Thymus (tissue), 11 donors: ENCODE data around the gene STK35. TPM values are rescaled to one million over a fixed set of nuclear protein-coding genes. Genes with fewer than 3 reads are reported as not detected.

ENCODE experiments used
- DNase-seq, 9 donors: peaks; one replicate each; pipeline ENCODE4 v3.0.0-alpha.2; 2013; ENCODE audit warnings: low spot score in 9 of 9, low read depth in 6 of 9, missing footprints in 1 of 9
- H3K27ac ChIP-seq, 2 donors: one replicate each; pipeline ENCODE4 v1.5.1; 2013; ENCODE audit warnings: control low read depth in 1 of 2, low read depth in 1 of 2, low read length in 1 of 2, mild to moderate bottlenecking in 1 of 2, moderate library complexity in 1 of 2
- H3K27me3 ChIP-seq, 2 donors: one replicate each; pipeline ENCODE4 v1.5.1; 2013; ENCODE audit warnings: low read length in 1 of 2; ENCODE audit not compliant: control insufficient read depth in 2 of 2, insufficient read depth in 1 of 2
- H3K36me3 ChIP-seq, 2 donors: one replicate each; pipeline ENCODE4 v1.5.1; 2013; ENCODE audit warnings: low read length in 1 of 2, mild to moderate bottlenecking in 1 of 2, moderate library complexity in 1 of 2; ENCODE audit not compliant: control insufficient read depth in 2 of 2, insufficient read depth in 2 of 2
- H3K4me1 ChIP-seq, 2 donors: one replicate each; pipeline ENCODE4 v1.5.1; 2013; ENCODE audit warnings: low read length in 2 of 2; ENCODE audit not compliant: control insufficient read depth in 2 of 2, insufficient read depth in 2 of 2
- H3K4me3 ChIP-seq, 2 donors: one replicate each; pipeline ENCODE4 v1.5.1; 2013; ENCODE audit warnings: low read length in 2 of 2, control low read depth in 1 of 2, mild to moderate bottlenecking in 1 of 2
- H3K9me3 ChIP-seq, 2 donors: one replicate each; pipeline ENCODE4 v1.5.1; 2013; ENCODE audit warnings: low read length in 1 of 2, mild to moderate bottlenecking in 1 of 2; ENCODE audit not compliant: control insufficient read depth in 2 of 2, insufficient read depth in 1 of 2
- WGBS: extraction: QIAGEN DNeasy Blood & Tissue Kit; methylation state at CpG from one replicate; pipeline ENCODE4 v1.1.7; 2013; 5-methylcytosine and 5-hydroxymethylcytosine counted together
- polyA plus RNA-seq: library from polyadenylated mRNA; stranded (reverse); fragments of 200-250 nt; gene quantifications from one replicate; pipeline ENCODE4 v1.2.3, GENCODE V29; 2013
- total RNA-seq: library from RNA; stranded (reverse); fragments of 120-200 nt; gene quantifications from one replicate; pipeline ENCODE4 v1.2.4, GENCODE V29; 2013
- donor health status: healthy.

Gene STK35
- total and polyA plus RNA-seq, 2 donors, result 4.1 to 5.4 TPM

- WGBS, result 87% methylated on average over 12 of the region's 12 CpGs
- Histone ChIP-seq H3K36me3 (no peaks in the 10 kb centered on the region), H3K4me3 (no peak overlapping the region), H3K27ac (no peak overlapping the region), H3K4me1 (no peaks in the 10 kb centered on the region), H3K9me3 (no peaks in the 10 kb centered on the region), H3K27me3 (no peaks in the 10 kb centered on the region)
- no peak for DNase-seq
Measured at GRCh38 chr20:2162125-2162822, 60.6 kb downstream of the STK35 start.

- no peak overlapping the region for H3K4me3 ChIP-seq
- no peak for DNase-seq
Measured at GRCh38 chr20:2162823-2163166, 61.2 kb downstream of the STK35 start.

GRCh38 chr20:2163312-2163711, 61.7 kb downstream of the STK35 start:
- Histone ChIP-seq H3K36me3 (no peaks in the 10 kb centered on the region), H3K27me3 (no peaks in the 10 kb centered on the region), H3K4me1 (no peaks in the 10 kb centered on the region), H3K9me3 (no peaks in the 10 kb centered on the region), H3K27ac (no peak overlapping the region), H3K4me3 (no peak overlapping the region)
- no peak for DNase-seq
- WGBS, result 93% methylated on average over 8 of the region's 8 CpGs

More at GRCh38 chr20:2162823-2163166, 61.2 kb downstream of the STK35 start:
- Histone ChIP-seq H3K27ac (no peak overlapping the region), H3K9me3 (no peaks in the 10 kb centered on the region), H3K27me3 (no peaks in the 10 kb centered on the region), H3K36me3 (no peaks in the 10 kb centered on the region), H3K4me1 (no peaks in the 10 kb centered on the region)
- 96% methylated on average over 11 of the region's 11 CpGs for WGBS

- H3K27ac ChIP-seq, result no peak overlapping the region
- no peaks in the 10 kb centered on the region for H3K27me3 ChIP-seq
- no peaks in the 10 kb centered on the region for H3K36me3 ChIP-seq
- H3K9me3 ChIP-seq, result no peaks in the 10 kb centered on the region
- H3K4me3 ChIP-seq, result no peak overlapping the region
- 94% methylated on average over 4 of the region's 4 CpGs for WGBS
- no peaks in the 10 kb centered on the region for H3K4me1 ChIP-seq
- DNase-seq, result no peak
Measured at GRCh38 chr20:2163757-2164156, 62.1 kb downstream of the STK35 start.

- no peaks in the 10 kb centered on the region for H3K27me3 ChIP-seq
- H3K9me3 ChIP-seq, result no peaks in the 10 kb centered on the region
- no peaks in the 10 kb centered on the region for H3K4me1 ChIP-seq
- no peaks in the 10 kb centered on the region for H3K36me3 ChIP-seq
- no peak overlapping the region for H3K27ac ChIP-seq
- H3K4me3 ChIP-seq, result no peak overlapping the region
- WGBS, result 94% methylated on average over 7 of the region's 7 CpGs
- DNase-seq, result no peak
Measured at GRCh38 chr20:2164421-2164820, 62.8 kb downstream of the STK35 start.

- DNase-seq, result no peak
- Histone ChIP-seq H3K27me3 (no peaks in the 10 kb centered on the region), H3K9me3 (no peaks in the 10 kb centered on the region), H3K4me3 (no peak overlapping the region), H3K36me3 (no peaks in the 10 kb centered on the region), H3K27ac (no peak overlapping the region), H3K4me1 (no peaks in the 10 kb centered on the region)
- WGBS, result 89% methylated on average over 16 of the region's 16 CpGs
Measured at GRCh38 chr20:2164966-2165365, 63.3 kb downstream of the STK35 start.

- H3K27me3 ChIP-seq, result peaks cover 0 to 2% of the 10 kb centered on the region in 2 donors
- H3K4me1 ChIP-seq, result no peaks in the 10 kb centered on the region
- no peak for DNase-seq
- H3K36me3 ChIP-seq, result no peaks in the 10 kb centered on the region
- no peak overlapping the region for H3K4me3 ChIP-seq
- no peak overlapping the region for H3K27ac ChIP-seq
- 96% methylated on average over 10 of the region's 10 CpGs for WGBS
- H3K9me3 ChIP-seq, result no peaks in the 10 kb centered on the region
Measured at GRCh38 chr20:2165871-2166270, 64.2 kb downstream of the STK35 start.

GRCh38 chr20:2167112-2167511, 65.5 kb downstream of the STK35 start:
- H3K4me3 ChIP-seq, result no peak overlapping the region
- DNase-seq, result no peak
- no peaks in the 10 kb centered on the region for H3K36me3 ChIP-seq
- H3K4me1 ChIP-seq, result no peaks in the 10 kb centered on the region
- H3K27ac ChIP-seq, result no peak overlapping the region
- 89% methylated on average over 5 of the region's 5 CpGs for WGBS
- peaks cover 0 to 7% of the 10 kb centered on the region in 2 donors for H3K27me3 ChIP-seq
- no peaks in the 10 kb centered on the region for H3K9me3 ChIP-seq

- DNase-seq, result no peak
- no peaks in the 10 kb centered on the region for H3K36me3 ChIP-seq
- WGBS, result 86% methylated on average over 12 of the region's 12 CpGs
Measured at GRCh38 chr20:2168946-2169345, 67.3 kb downstream of the STK35 start.

More at GRCh38 chr20:2168946-2169345, 67.3 kb downstream of the STK35 start:
- peaks cover 0 to 9% of the 10 kb centered on the region in 2 donors for H3K27me3 ChIP-seq
- no peak overlapping the region for H3K27ac ChIP-seq
- no peaks in the 10 kb centered on the region for H3K4me1 ChIP-seq
- H3K9me3 ChIP-seq, result no peaks in the 10 kb centered on the region
- H3K4me3 ChIP-seq, result no peak overlapping the region
